Neural cell (in vitro differentiated cells): ENCODE data around the gene HECW1. TPM values are rescaled to one million over a fixed set of nuclear protein-coding genes. Genes with fewer than 3 reads are reported as not detected.

Experiments
- H2AFZ ChIP-seq: fragments of 200-600, 300-800 bp; sonication (generic), shearing (Covaris generic); 2 replicates; pipeline ENCODE4 v1.6.0; 2014; ENCODE audit warnings: low read depth, mild to moderate bottlenecking, antibody characterized with exemption, low read length, moderate library complexity
- H3F3A ChIP-seq: fragments of 200-600 bp; shearing (Covaris generic); 2 replicates; pipeline ENCODE4 v1.6.1; 2016; ENCODE audit warnings: mild to moderate bottlenecking, moderate library complexity, mixed read lengths, antibody characterized with exemption, low read length; ENCODE audit not compliant: insufficient read depth, poor library complexity, severe bottlenecking
- H3K27ac ChIP-seq: fragments of 200-600, 300-800 bp; sonication (generic), shearing (Covaris generic); 2 replicates; pipeline ENCODE4 v1.5.1; 2014; ENCODE audit warnings: mild to moderate bottlenecking, low read length, moderate library complexity
- H3K27me3 ChIP-seq: fragments of 300-800, 200-600 bp; sonication (generic), shearing (Covaris generic); 2 replicates; pipeline ENCODE4 v1.6.0; 2014; ENCODE audit warnings: mild to moderate bottlenecking, low read depth, low read length, moderate library complexity; ENCODE audit not compliant: insufficient read depth
- H3K36me3 ChIP-seq: fragments of 300-800, 200-600 bp; sonication (generic), shearing (Covaris generic); 2 replicates; pipeline ENCODE4 v1.5.1; 2014; ENCODE audit warnings: mild to moderate bottlenecking, antibody characterized with exemption, low read length, moderate library complexity; ENCODE audit not compliant: insufficient read depth
- H3K4me2 ChIP-seq: fragments of 300-800, 200-600 bp; sonication (generic), shearing (Covaris generic); 2 replicates; pipeline ENCODE4 v1.6.0; 2014; ENCODE audit warnings: mild to moderate bottlenecking, low read length
- H3K4me3 ChIP-seq: fragments of 300-800, 200-600 bp; sonication (generic), shearing (Covaris generic); 2 replicates; pipeline ENCODE4 v1.5.1; 2014; ENCODE audit warnings: mild to moderate bottlenecking, low read length, moderate library complexity
- H3K79me2 ChIP-seq: fragments of 200-600 bp; shearing (Covaris generic); replicated peaks from 2 replicates; pipeline ENCODE4 v1.6.0; 2014; ENCODE audit warnings: mild to moderate bottlenecking, low read length, moderate library complexity; ENCODE audit not compliant: insufficient read depth
- H3K9ac ChIP-seq: fragments of 300-800, 200-600 bp; sonication (generic), shearing (Covaris generic); 2 replicates; pipeline ENCODE4 v1.6.1; 2016; ENCODE audit warnings: mild to moderate bottlenecking, low read length, mixed read lengths
- H3K9me2 ChIP-seq: fragments of 200-600 bp; shearing (Covaris generic); 2 replicates; pipeline ENCODE4 v1.6.1; 2016; ENCODE audit warnings: mild to moderate bottlenecking, low read length, mixed read lengths; ENCODE audit not compliant: insufficient read depth
- H3K9me3 ChIP-seq: fragments of 200-600, 300-800 bp; sonication (generic), shearing (Covaris generic); 2 replicates; pipeline ENCODE4 v1.6.1; 2016; ENCODE audit warnings: mild to moderate bottlenecking, mixed run types, low read length, moderate library complexity, mixed read lengths
- H4K20me1 ChIP-seq: fragments of 200-600 bp; shearing (Covaris generic); 2 replicates; pipeline ENCODE4 v1.6.1; 2016; ENCODE audit warnings: mild to moderate bottlenecking, mixed run types; ENCODE audit not compliant: insufficient read depth
- CTCF ChIP-seq: fragments of 450-650 bp; IDR thresholded peaks from 2 replicates; pipeline ENCODE4 v1.5.1; 2014; ENCODE audit warnings: antibody characterized with exemption, mild to moderate bottlenecking, moderate library complexity; ENCODE audit not compliant: poor library complexity, severe bottlenecking
- EP300 ChIP-seq: fragments of 450-650 bp; conservative IDR thresholded peaks from 2 replicates; pipeline ENCODE4 v1.6.1; 2014; ENCODE audit warnings: antibody characterized with exemption, mild to moderate bottlenecking, moderate library complexity; ENCODE audit not compliant: poor library complexity, severe bottlenecking
- EZH2 ChIP-seq: fragments of 200-600, 300-800 bp; shearing (Covaris generic), sonication (generic); IDR thresholded peaks from 2 replicates; pipeline ENCODE4 v1.6.1; 2014; ENCODE audit warnings: antibody characterized with exemption, low read length, borderline replicate concordance, mild to moderate bottlenecking; ENCODE audit not compliant: insufficient read depth, poor library complexity, severe bottlenecking
- MXI1 ChIP-seq: fragments of 450-650 bp; conservative IDR thresholded peaks from 2 replicates; pipeline ENCODE4 v1.6.1; 2014; ENCODE audit warnings: antibody characterized with exemption, mild to moderate bottlenecking; ENCODE audit not compliant: poor library complexity, severe bottlenecking
- POLR2AphosphoS5 ChIP-seq: IDR thresholded peaks from 2 replicates; pipeline ENCODE4 v1.6.1; 2012
- RAD21 ChIP-seq: fragments of 450-650 bp; conservative IDR thresholded peaks from 2 replicates; pipeline ENCODE4 v1.6.1; 2014; ENCODE audit warnings: antibody characterized with exemption, mild to moderate bottlenecking, moderate library complexity
- REST ChIP-seq: IDR thresholded peaks from 2 replicates; pipeline ENCODE4 v1.6.1; 2012; ENCODE audit warnings: borderline replicate concordance
- SMC3 ChIP-seq: fragments of 450-650 bp; conservative IDR thresholded peaks from 2 replicates; pipeline ENCODE4 v1.6.1; 2014; ENCODE audit warnings: antibody characterized with exemption, mild to moderate bottlenecking, moderate library complexity; ENCODE audit not compliant: poor library complexity
- TAF1 ChIP-seq: IDR thresholded peaks from 2 replicates; pipeline ENCODE4 v1.6.1; 2012; ENCODE audit warnings: low read depth
- polyA plus RNA-seq: library from polyadenylated mRNA; depleted of rRNA; stranded (reverse); fragments of >200 nt; gene quantifications from 2 replicates; pipeline ENCODE4 v1.2.3, GENCODE V29; 2014

HECW1 gene
- polyA plus RNA-seq, 1 donor from 2014 or later, result 13.8 TPM

GRCh38 chr7:43308913-43309705 lies 196.7 kb downstream of the HECW1 start:
- no peaks in the 10 kb centered on the region for H3K9me2 ChIP-seq
- no peak overlapping the region for H3K27ac ChIP-seq
- no peaks in the 10 kb centered on the region for H3K79me2 ChIP-seq
- H3K27me3 ChIP-seq, result no peaks in the 10 kb centered on the region
- no peaks in the 10 kb centered on the region for H3K36me3 ChIP-seq
- H4K20me1 ChIP-seq, result no peaks in the 10 kb centered on the region
- TF ChIP-seq SMC3 (no peak), CTCF (no peak), RAD21 (no peak), POLR2AphosphoS5 (no peak), EZH2 (no peak), EP300 (no peak), REST (no peak), TAF1 (no peak), MXI1 (no peak)
- H3K9ac ChIP-seq, result no peak overlapping the region
- no peak overlapping the region for H3K4me3 ChIP-seq
- H3K9me3 ChIP-seq, result no peaks in the 10 kb centered on the region
- no peak overlapping the region for H2AFZ ChIP-seq
- H3K4me2 ChIP-seq, result no peak overlapping the region
- no peaks in the 10 kb centered on the region for H3F3A ChIP-seq

- TF ChIP-seq CTCF (no peak), MXI1 (no peak), RAD21 (no peak), REST (no peak), EP300 (no peak), POLR2AphosphoS5 (no peak), TAF1 (no peak), EZH2 (no peak), SMC3 (no peak)
- H3K27me3 ChIP-seq, result no peaks in the 10 kb centered on the region
- no peak overlapping the region for H3K4me3 ChIP-seq
- no peaks in the 10 kb centered on the region for H3F3A ChIP-seq
- no peak overlapping the region for H3K9ac ChIP-seq
- H3K4me2 ChIP-seq, result no peak overlapping the region
- no peaks in the 10 kb centered on the region for H3K9me3 ChIP-seq
- no peaks in the 10 kb centered on the region for H4K20me1 ChIP-seq
- H3K36me3 ChIP-seq, result no peaks in the 10 kb centered on the region
- H2AFZ ChIP-seq, result no peak overlapping the region
- H3K79me2 ChIP-seq, result no peaks in the 10 kb centered on the region
- no peak overlapping the region for H3K27ac ChIP-seq
- H3K9me2 ChIP-seq, result no peaks in the 10 kb centered on the region
Measured at GRCh38 chr7:43309706-43310022, 197.2 kb downstream of the HECW1 start.
